Nephron (organoid): ENCODE measurements around the gene LGI4.

Source experiments
- H3K27ac Mint-ChIP-seq, 3 experiments: 2 replicates each; pipeline ENCODE4 v1.8.0; 2020; ENCODE audit warnings: mixed read lengths in 3 of 3, mild to moderate bottlenecking in 2 of 3, moderate library complexity in 1 of 3
- H3K27me3 Mint-ChIP-seq: 2 replicates; pipeline ENCODE4 v1.8.0; 2021; ENCODE audit warnings: low read depth, mild to moderate bottlenecking, moderate library complexity, mixed read lengths
- H3K36me3 Mint-ChIP-seq: 2 replicates; pipeline ENCODE4 v1.8.0; 2020; ENCODE audit warnings: low read depth, mixed read lengths
- H3K4me1 Mint-ChIP-seq: 2 replicates; pipeline ENCODE4 v1.8.0; 2020; ENCODE audit warnings: mixed read lengths
- H3K4me3 Mint-ChIP-seq, 3 experiments: 2 replicates each; pipeline ENCODE4 v1.8.0; 2020; ENCODE audit warnings: mild to moderate bottlenecking in 3 of 3, mixed read lengths in 3 of 3, moderate library complexity in 2 of 3
- H3K9me3 Mint-ChIP-seq: 2 replicates; pipeline ENCODE4 v1.8.0; 2020; ENCODE audit warnings: mixed read lengths
- TF ChIP-seq, protein P1 (sequence below), 3 experiments: fragments of 200-600 bp; sonication (generic); IDR thresholded peaks; one replicate each; pipeline ENCODE4 v1.5.0; 2021; ENCODE audit warnings: antibody characterized with exemption in 3 of 3; ENCODE audit not compliant: unreplicated experiment in 3 of 3

LGI4 gene

DNA sequence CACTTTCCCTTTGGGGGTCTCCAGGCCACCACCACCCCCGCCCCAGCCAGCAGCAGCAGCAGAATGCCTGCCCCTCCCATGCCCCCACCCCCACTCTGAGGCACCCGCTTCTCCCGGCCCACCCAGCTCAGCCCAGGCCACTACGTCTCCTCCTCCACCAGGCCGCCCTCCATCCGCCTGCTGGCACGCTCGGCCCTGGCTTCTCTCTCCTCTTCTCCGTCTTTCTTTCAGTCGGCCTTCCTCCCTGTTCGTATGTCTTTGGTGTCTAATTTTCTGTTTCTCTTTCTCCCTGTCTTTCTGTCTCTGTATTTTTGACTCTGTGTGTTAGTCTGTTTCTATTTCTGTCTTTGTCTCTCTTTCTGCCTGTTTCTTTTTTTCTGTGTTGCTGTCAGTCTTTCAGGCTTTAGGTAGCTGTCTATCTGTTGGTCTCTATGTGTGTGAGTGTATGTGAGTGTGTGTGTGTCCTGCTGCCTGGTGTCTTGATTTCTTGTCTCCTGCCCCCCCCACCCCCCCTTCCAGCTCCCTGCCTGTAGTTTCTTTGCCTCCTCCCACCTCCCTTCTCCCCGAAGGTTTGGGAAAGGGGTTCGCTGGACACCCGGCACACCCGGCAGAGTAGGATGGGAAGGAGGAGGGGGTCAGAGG, at the start of gene LGI4:
Gene LGI4 (minus strand): TSS at position 459 of the 642 bp plus-strand sequence. CDS start 379 bp downstream, at position 80.
- H3K9me3 Mint-ChIP-seq = no peaks in the 10 kb centered on the region
- H3K36me3 Mint-ChIP-seq = no peaks in the 10 kb centered on the region
- H3K27me3 Mint-ChIP-seq = peaks cover 15% of the 10 kb centered on the region
- TF ChIP-seq, protein P1, sequence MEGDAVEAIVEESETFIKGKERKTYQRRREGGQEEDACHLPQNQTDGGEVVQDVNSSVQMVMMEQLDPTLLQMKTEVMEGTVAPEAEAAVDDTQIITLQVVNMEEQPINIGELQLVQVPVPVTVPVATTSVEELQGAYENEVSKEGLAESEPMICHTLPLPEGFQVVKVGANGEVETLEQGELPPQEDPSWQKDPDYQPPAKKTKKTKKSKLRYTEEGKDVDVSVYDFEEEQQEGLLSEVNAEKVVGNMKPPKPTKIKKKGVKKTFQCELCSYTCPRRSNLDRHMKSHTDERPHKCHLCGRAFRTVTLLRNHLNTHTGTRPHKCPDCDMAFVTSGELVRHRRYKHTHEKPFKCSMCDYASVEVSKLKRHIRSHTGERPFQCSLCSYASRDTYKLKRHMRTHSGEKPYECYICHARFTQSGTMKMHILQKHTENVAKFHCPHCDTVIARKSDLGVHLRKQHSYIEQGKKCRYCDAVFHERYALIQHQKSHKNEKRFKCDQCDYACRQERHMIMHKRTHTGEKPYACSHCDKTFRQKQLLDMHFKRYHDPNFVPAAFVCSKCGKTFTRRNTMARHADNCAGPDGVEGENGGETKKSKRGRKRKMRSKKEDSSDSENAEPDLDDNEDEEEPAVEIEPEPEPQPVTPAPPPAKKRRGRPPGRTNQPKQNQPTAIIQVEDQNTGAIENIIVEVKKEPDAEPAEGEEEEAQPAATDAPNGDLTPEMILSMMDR (IDR thresholded peaks at IDR 0.05; ENCODE audit: unreplicated experiment in 3 of 3) = no peak
- H3K27ac Mint-ChIP-seq = peak within 1 kb of the TSS; percentile 23 to 89 (median 76)
- peak within 1 kb of the TSS; percentile 51 to 67 (median 56) for H3K4me3 Mint-ChIP-seq
- H3K4me1 Mint-ChIP-seq = peaks cover 36% of the 10 kb centered on the region

DNA sequence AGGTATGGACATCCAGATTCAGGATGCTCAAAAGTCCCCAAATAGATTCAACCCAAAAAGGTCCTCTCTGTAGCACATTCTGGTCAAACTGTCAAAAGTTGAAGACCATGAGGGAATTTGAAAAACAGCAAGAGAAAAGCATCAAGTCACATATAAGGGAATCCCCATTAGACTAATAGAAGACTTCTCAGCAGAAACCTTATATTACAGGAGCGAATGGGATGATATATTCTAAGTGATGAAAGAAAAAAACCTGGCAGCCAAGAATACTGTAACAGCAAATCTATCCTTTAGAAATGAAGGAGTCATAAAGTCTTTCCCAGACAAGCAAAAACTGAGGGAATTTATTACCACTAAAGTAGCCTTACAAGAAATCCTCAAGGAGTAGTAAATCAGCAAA, 49.4 kb upstream of the LGI4 start:
- TF ChIP-seq, protein P1 (IDR thresholded peaks at IDR 0.05; ENCODE audit: unreplicated experiment in 3 of 3) = no peak
- no peaks in the 10 kb centered on the region for H3K4me1 Mint-ChIP-seq
- no peaks in the 10 kb centered on the region for H3K27me3 Mint-ChIP-seq
- H3K9me3 Mint-ChIP-seq = peaks cover 22% of the 10 kb centered on the region
- no peak overlapping the region for H3K4me3 Mint-ChIP-seq
- no peaks in the 10 kb centered on the region for H3K36me3 Mint-ChIP-seq
- H3K27ac Mint-ChIP-seq = no peak overlapping the region

DNA sequence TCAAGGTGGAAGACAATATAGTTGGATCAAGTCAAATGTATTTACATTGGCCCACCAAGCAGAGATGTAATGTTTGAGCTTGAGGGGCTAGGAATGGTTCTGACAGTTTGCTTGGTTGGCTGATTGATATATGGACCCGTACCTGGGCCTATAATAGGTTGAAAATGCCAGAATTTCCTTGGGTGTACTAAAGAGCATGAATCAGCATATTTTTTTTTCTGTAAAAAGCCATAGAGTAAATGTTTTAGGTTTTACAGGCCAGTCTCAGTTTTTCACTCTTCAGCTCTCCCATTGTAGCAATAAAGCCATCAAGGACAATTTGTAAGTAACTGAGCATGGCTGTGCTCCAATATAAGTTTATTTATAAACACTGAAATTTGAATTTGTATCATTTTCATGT, 46.5 kb upstream of the LGI4 start:
- no peaks in the 10 kb centered on the region for H3K36me3 Mint-ChIP-seq
- TF ChIP-seq, protein P1 (IDR thresholded peaks at IDR 0.05; ENCODE audit: unreplicated experiment in 3 of 3) = no peak
- H3K4me3 Mint-ChIP-seq = no peak overlapping the region
- H3K27me3 Mint-ChIP-seq = no peaks in the 10 kb centered on the region
- H3K9me3 Mint-ChIP-seq = peaks cover 11% of the 10 kb centered on the region
- H3K27ac Mint-ChIP-seq = no peak overlapping the region
- no peaks in the 10 kb centered on the region for H3K4me1 Mint-ChIP-seq

DNA sequence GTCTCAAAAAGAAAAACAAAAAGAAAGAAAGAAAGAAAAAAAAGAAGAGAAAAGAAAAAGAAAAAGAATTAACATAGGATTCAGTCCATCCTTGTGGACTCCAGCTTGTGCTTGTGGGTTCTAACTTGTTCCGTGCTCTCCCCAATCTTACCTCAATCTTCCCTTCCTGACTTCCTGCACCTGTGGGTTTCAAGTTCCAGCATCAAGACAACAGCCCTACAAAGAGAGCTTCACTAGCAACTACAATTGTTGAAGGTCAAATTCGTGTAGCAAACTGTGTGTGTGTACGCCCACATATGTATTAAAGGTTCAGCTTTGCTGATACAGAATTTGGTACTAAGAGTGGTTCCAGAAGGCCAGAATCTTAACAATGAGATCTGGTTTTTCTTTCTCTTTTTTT, 45.0 kb upstream of the LGI4 start:
- H3K4me1 Mint-ChIP-seq = peaks cover 6% of the 10 kb centered on the region
- peaks cover 4% of the 10 kb centered on the region for H3K27me3 Mint-ChIP-seq
- H3K27ac Mint-ChIP-seq = no peak overlapping the region
- no peak overlapping the region for H3K4me3 Mint-ChIP-seq
- peaks cover 7% of the 10 kb centered on the region for H3K9me3 Mint-ChIP-seq
- no peaks in the 10 kb centered on the region for H3K36me3 Mint-ChIP-seq
- TF ChIP-seq, protein P1 (IDR thresholded peaks at IDR 0.05; ENCODE audit: unreplicated experiment in 3 of 3) = no peak

DNA sequence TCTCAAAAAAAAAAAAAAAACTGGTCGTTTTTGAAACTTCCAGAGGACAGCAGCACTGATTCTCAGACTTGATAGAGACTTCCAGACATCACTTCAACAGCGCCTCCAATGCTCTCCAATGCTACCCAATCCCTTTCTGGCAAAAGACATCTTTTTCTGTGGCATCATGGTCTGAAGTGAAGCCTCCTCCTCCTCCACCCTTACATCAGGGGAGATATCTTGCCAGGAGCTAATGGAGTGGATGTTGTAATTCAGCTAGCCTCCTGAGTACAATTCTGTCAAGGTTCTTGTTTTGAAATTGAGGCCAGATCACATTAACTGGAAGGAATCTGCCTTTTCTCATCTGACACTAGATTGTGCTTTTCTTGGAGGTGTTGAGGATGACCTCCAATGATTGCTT, 43.8 kb upstream of the LGI4 start:
- Mint-ChIP-seq H3K27ac (no peak overlapping the region), H3K4me1 (peaks cover 6% of the 10 kb centered on the region), H3K9me3 (no peaks in the 10 kb centered on the region), H3K4me3 (no peak overlapping the region), H3K27me3 (peaks cover 4% of the 10 kb centered on the region), H3K36me3 (no peaks in the 10 kb centered on the region)
- TF ChIP-seq, protein P1 (IDR thresholded peaks at IDR 0.05; ENCODE audit: unreplicated experiment in 3 of 3) = no peak
